GM12874 (cell line): ENCODE results near the gene HEATR5B.

Experiments
- CTCF ChIP-seq: IDR thresholded peaks from 2 replicates; pipeline ENCODE4 v1.5.1; 2011; ENCODE audit warnings: low read depth, mild to moderate bottlenecking, control low read depth, low read length, moderate library complexity; ENCODE audit not compliant: insufficient read depth

HEATR5B gene

DNA sequence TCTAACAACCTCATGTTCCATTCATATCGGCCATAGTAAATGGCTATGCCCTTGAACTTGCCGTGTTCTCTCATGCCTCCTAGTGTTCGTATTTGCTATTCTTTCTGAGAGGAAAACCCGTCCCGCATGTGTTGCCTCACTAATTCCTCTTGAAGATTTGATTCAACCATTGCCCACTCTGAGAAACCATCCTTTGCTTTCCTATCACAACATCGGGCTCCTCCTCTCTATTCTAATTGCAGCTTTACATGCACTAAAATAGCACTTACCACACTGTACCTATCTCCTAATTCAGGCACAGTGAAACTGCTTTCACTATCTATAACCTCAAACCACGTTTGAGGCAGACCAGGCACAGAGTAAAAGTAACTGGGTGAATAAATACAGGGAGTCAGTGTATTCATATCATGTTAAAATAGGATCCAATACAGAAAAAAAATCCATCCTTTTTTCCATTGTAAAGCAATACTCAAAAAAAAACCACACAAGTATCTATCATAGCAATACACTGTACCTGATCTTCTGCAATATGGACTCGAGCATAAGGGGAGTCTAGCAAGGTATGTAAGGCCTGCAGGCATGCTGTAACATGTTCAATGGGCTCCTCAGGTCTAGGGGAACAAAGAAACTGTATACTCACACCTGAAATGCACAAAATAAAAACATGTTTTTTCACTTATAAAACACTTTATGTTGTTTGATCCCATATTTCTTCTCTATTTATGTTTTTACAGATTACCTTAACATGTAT is 78.9 kb downstream of the HEATR5B start:
- TF ChIP-seq CTCF: peak; percentile 49

- TF ChIP-seq CTCF: no peak
Measured at GRCh38 chr2:37000988-37001556, 83.1 kb downstream of the HEATR5B start.

GRCh38 chr2:37000318-37000717 is 83.9 kb downstream of the HEATR5B start:
- TF ChIP-seq CTCF: no peak

GRCh38 chr2:36993841-36994620 is 90.1 kb downstream of the HEATR5B start:
- TF ChIP-seq CTCF: no peak

DNA sequence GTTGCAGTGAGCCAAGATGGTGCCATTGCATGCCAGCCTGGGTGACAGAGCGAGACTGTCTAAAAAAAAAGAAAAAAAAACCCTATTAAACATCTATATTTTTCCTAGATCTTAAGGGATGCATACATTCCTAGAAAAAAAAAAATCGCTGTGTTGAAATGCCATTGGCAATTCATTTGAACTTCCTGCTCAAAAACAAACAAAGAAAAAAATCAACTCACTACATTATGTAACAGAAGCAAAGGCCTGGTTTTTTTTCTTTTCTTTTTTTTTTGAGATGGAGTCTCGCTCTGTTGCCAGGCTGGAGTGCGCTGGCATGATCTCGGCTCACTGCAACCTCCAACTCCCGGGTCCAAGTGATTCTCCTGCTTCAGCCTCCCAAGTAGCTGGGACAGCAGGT is 96.2 kb downstream of the HEATR5B start:
- no peak for TF ChIP-seq CTCF

DNA sequence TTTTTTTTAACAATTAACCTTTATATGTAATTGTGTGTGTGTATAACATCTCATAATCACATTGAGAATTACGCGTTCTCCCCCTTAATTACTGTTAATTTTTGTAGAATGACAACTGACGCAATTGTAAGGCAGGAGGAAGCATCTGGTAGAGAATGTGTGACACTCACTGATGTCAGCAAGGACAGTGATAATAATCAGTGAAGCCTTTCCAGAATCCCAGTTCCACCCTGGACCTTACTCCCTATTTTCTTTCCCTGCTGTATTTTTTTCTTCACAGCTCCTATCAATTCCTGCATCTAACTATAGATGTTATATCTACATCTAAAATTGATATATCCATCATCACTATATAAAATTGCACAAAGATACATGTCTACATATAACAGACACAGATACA is 101.7 kb downstream of the HEATR5B start:
- no peak for TF ChIP-seq CTCF

GRCh38 chr2:36981911-36982310 is 102.3 kb downstream of the HEATR5B start:
- no peak for TF ChIP-seq CTCF
